ENCODE data around the gene RGS3.
"Not testable (repeated sequence)": the region's sequence is repeated elsewhere in the genome, so short reads cannot be mapped to it uniquely, and the experiment has no call there.

The RGS3 gene

GRCh38 chr9:113463418-113464285, at the start of gene RGS3:
RGS3 (plus strand) TSS chr9:113463727; CDS start chr9:113463803, 76 bp downstream.
- no peak for DNase-seq (ENCODE audit: low read depth in 3 of 3)

GRCh38 chr9:113416149-113416721, 47.3 kb upstream of the RGS3 start:
- DNase-seq (ENCODE audit: low read depth in 3 of 3), result no peak

GRCh38 chr9:113417370-113417769, 46.2 kb upstream of the RGS3 start:
- no peak for DNase-seq (ENCODE audit: low read depth in 3 of 3)

- DNase-seq (ENCODE audit: low read depth in 3 of 3), result no peak
Measured at GRCh38 chr9:113421726-113422125, 41.8 kb upstream of the RGS3 start.

- DNase-seq (ENCODE audit: low read depth in 3 of 3), result no peak
Measured at GRCh38 chr9:113425072-113425471, 38.5 kb upstream of the RGS3 start.

- no peak for DNase-seq (ENCODE audit: low read depth in 3 of 3)
Measured at GRCh38 chr9:113426701-113427100, 36.8 kb upstream of the RGS3 start.

- no peak for DNase-seq (ENCODE audit: low read depth in 3 of 3)
Measured at GRCh38 chr9:113427629-113428028, 35.9 kb upstream of the RGS3 start.

GRCh38 chr9:113428062-113428615, 35.4 kb upstream of the RGS3 start:
- DNase-seq (ENCODE audit: low read depth in 3 of 3), result no peak

- DNase-seq (ENCODE audit: low read depth in 3 of 3), result no peak
Measured at GRCh38 chr9:113431191-113431590, 32.3 kb upstream of the RGS3 start.

GRCh38 chr9:113436728-113437515, 26.6 kb upstream of the RGS3 start:
- DNase-seq (ENCODE audit: low read depth in 3 of 3), result no peak

- not testable (repeated sequence) for DNase-seq (ENCODE audit: low read depth in 3 of 3)
Measured at GRCh38 chr9:113437716-113438115, 25.8 kb upstream of the RGS3 start.

- no peak for DNase-seq (ENCODE audit: low read depth in 3 of 3)
Measured at GRCh38 chr9:113444736-113445135, 18.8 kb upstream of the RGS3 start.

- no peak for DNase-seq (ENCODE audit: low read depth in 3 of 3)
Measured at GRCh38 chr9:113446323-113446740, 17.2 kb upstream of the RGS3 start.

GRCh38 chr9:113449376-113449775, 14.2 kb upstream of the RGS3 start:
- no peak for DNase-seq (ENCODE audit: low read depth in 3 of 3)

- no peak for DNase-seq (ENCODE audit: low read depth in 3 of 3)
Measured at GRCh38 chr9:113452113-113452605, 11.4 kb upstream of the RGS3 start.

- DNase-seq (ENCODE audit: low read depth in 3 of 3), result no peak
Measured at GRCh38 chr9:113454914-113455761, 8.4 kb upstream of the RGS3 start.

GRCh38 chr9:113456235-113456634, 7.3 kb upstream of the RGS3 start:
- no peak for DNase-seq (ENCODE audit: low read depth in 3 of 3)

GRCh38 chr9:113461285-113461684, 2.2 kb upstream of the RGS3 start:
- no peak for DNase-seq (ENCODE audit: low read depth in 3 of 3)

GRCh38 chr9:113461943-113462342, 1.6 kb upstream of the RGS3 start:
- no peak for DNase-seq (ENCODE audit: low read depth in 3 of 3)

- DNase-seq (ENCODE audit: low read depth in 3 of 3), result no peak
Measured at GRCh38 chr9:113462781-113463286, 693 bp upstream of the RGS3 start.

GRCh38 chr9:113464286-113464660, 746 bp downstream of the RGS3 start:
- no peak for DNase-seq (ENCODE audit: low read depth in 3 of 3)
